OCI-LY3 (cell line): ENCODE data around the gene MIGA2.

ENCODE experiments used
- CTCF ChIP-seq: fragments of 200-600, 300-600 bp; sonication (generic); IDR thresholded peaks from 2 replicates; pipeline ENCODE4 v1.5.1; 2014; ENCODE audit warnings: antibody characterized with exemption, low read length, low read depth
- EZH2phosphoT487 ChIP-seq: fragments of 200-600 bp; shearing (Covaris generic); IDR thresholded peaks from 2 replicates; pipeline ENCODE4 v1.6.1; 2018; ENCODE audit warnings: antibody characterized with exemption, mixed run types, low read depth

- TF ChIP-seq CTCF = no peak
- no peak for TF ChIP-seq EZH2phosphoT487
Observed at GRCh38 chr9:129104051-129104450, 67.6 kb downstream of the MIGA2 start.
